Left lung (tissue), 10 donors: ENCODE data around the gene KNOP1. TPM values are rescaled to one million over a fixed set of nuclear protein-coding genes. Genes with fewer than 3 reads are reported as not detected.

Experiments used
- ATAC-seq: fragments of 200-7000 bp; cut with Tn5 transposase; one replicate; pipeline ENCODE4 v1.9.1; 2020; ENCODE audit warnings: moderate library complexity
- DNase-seq, 4 donors: peaks; one replicate each; pipeline ENCODE4 v3.0.0-alpha.2; 2013 to 2020
- H3K27ac ChIP-seq, 2 donors: fragments of 200-600 bp; sonication (generic) in 1 of 2; one replicate each; pipeline versions ENCODE4 v1.5.0 to v1.8.0; 2020 to 2021
- H3K27me3 ChIP-seq, 2 donors: fragments of 200-600 bp; sonication (generic) in 1 of 2; one replicate each; pipeline versions ENCODE4 v1.5.0 to v1.8.0; 2020 to 2021
- H3K36me3 ChIP-seq, 2 donors: fragments of 200-600 bp; sonication (generic) in 1 of 2; one replicate each; pipeline versions ENCODE4 v1.5.0 to v1.8.0; 2020 to 2021
- H3K4me1 ChIP-seq, 2 donors: fragments of 200-600 bp; one replicate each; pipeline ENCODE4 v1.8.0; 2021
- H3K4me3 ChIP-seq, 2 donors: fragments of 200-600 bp; sonication (generic) in 1 of 2; one replicate each; pipeline versions ENCODE4 v1.5.0 to v1.8.0; 2020 to 2021; ENCODE audit warnings: mild to moderate bottlenecking in 1 of 2
- H3K9me3 ChIP-seq, 2 donors: fragments of 200-600 bp; sonication (generic) in 1 of 2; one replicate each; pipeline versions ENCODE4 v1.5.0 to v1.8.0; 2020 to 2021
- intact Hi-C, 2 donors: fragments of 100-400 bp; cut with DNase I; formaldehyde crosslinking; loops; one replicate each; pipeline versions ENCODE4 v1.11.2 to v1.14.2; 2022
- polyA plus RNA-seq, 6 donors: library from polyadenylated mRNA; unstranded; fragments of 120-200 nt; gene quantifications; one replicate each; pipeline ENCODE4 v1.2.1, GENCODE V29; 2013; ENCODE audit not compliant: insufficient read length in 6 of 6
- total RNA-seq, 2 donors: library from RNA; stranded (reverse); fragmentation: NEBNext Ultra II Directional; extraction: Animal tissue kit (Norgen Biotek cat#: 25700); gene quantifications; one replicate each; pipeline ENCODE4 v1.2.1, GENCODE V29; 2021
- TF ChIP-seq, protein P1 (sequence below), 2 donors: fragments of 200-600 bp; sonication (generic) in 1 of 2; IDR thresholded peaks; one replicate each; pipeline versions ENCODE4 v1.5.0 to v1.8.0; 2021; ENCODE audit warnings: antibody characterized with exemption in 2 of 2
- donor health status: DM: no; HTN: yes; CAD: no.
- donor health status: DM: no; HTN: no; CAD: no.

The KNOP1 gene
- total and polyA plus RNA-seq, 8 donors, result 12.5 to 49.0 (median 32.3) TPM

DNA sequence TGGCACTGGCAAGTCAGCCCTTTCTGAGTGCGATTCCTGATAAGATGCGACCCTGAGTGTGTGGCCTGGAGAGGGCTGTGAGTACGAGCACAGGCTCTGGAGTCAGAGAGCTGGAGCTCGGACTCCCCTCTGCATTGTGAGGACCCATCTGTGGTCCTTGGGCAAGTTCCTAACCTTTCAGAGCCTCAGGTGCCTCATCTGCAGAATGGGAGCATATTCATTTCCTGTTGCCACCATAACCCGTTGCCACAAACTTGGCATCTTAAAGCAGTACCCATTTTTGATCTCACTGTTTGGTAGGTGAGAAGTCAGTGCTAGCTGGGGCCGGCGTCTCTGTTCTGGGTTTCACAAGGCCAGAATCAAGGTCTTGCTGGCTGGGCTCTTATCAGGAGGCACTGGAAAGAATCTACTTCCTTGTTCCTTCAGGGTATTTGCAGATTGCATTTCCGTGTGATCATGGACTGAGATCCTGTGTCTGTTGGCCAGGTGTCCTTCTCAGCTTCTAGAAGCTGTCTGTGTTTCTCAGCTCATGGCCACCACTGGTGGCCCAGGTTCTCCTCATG is 20.2 kb downstream of the KNOP1 start:
- ATAC-seq (no peak), DNase-seq (no peak)
- H3K4me3 ChIP-seq, result no peak overlapping the region
- H3K27ac ChIP-seq, result peak overlapping the region in 1 of 2 donors; percentile 28
- TF ChIP-seq, protein P1, sequence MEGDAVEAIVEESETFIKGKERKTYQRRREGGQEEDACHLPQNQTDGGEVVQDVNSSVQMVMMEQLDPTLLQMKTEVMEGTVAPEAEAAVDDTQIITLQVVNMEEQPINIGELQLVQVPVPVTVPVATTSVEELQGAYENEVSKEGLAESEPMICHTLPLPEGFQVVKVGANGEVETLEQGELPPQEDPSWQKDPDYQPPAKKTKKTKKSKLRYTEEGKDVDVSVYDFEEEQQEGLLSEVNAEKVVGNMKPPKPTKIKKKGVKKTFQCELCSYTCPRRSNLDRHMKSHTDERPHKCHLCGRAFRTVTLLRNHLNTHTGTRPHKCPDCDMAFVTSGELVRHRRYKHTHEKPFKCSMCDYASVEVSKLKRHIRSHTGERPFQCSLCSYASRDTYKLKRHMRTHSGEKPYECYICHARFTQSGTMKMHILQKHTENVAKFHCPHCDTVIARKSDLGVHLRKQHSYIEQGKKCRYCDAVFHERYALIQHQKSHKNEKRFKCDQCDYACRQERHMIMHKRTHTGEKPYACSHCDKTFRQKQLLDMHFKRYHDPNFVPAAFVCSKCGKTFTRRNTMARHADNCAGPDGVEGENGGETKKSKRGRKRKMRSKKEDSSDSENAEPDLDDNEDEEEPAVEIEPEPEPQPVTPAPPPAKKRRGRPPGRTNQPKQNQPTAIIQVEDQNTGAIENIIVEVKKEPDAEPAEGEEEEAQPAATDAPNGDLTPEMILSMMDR (IDR thresholded peaks at IDR 0.05), result no peak
- intact Hi-C loops, result no loop called here
- H3K27me3 ChIP-seq, result no peaks in the 10 kb centered on the region
- H3K9me3 ChIP-seq, result no peaks in the 10 kb centered on the region
- H3K36me3 ChIP-seq, result peaks cover 0 to 58% of the 10 kb centered on the region in 2 donors
- H3K4me1 ChIP-seq, result peaks cover 26 to 43% of the 10 kb centered on the region in 2 donors

DNA sequence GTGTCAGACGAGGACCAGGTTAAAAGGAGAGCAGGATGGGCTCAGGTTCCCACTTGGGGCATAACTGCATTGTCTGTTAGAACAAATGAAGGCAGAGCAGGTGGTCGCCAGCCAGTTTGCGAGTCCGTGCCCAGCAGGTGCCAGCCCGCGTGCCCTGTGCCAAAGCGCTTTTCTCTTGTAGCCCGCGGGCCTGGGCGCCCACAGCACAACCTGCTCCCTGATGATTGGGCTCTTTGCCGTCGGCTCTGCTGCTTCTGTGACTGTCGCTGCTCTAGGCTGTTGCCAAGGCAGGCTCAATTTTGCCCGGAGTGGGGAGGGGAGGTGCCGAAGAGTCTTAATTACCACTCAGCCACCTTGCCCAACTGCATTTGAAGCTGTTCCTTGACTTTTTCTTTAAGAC is 21.1 kb downstream of the KNOP1 start:
- DNase-seq (no peak), ATAC-seq (no peak)
- Histone ChIP-seq H3K4me1 (peaks cover 26 to 42% of the 10 kb centered on the region in 2 donors), H3K36me3 (peaks cover 0 to 58% of the 10 kb centered on the region in 2 donors), H3K9me3 (no peaks in the 10 kb centered on the region), H3K27ac (peak overlapping the region; percentile 43 to 77), H3K4me3 (no peak overlapping the region), H3K27me3 (no peaks in the 10 kb centered on the region)
- TF ChIP-seq, protein P1 (IDR thresholded peaks at IDR 0.05), result no peak
- intact Hi-C loops, result no loop called here

DNA sequence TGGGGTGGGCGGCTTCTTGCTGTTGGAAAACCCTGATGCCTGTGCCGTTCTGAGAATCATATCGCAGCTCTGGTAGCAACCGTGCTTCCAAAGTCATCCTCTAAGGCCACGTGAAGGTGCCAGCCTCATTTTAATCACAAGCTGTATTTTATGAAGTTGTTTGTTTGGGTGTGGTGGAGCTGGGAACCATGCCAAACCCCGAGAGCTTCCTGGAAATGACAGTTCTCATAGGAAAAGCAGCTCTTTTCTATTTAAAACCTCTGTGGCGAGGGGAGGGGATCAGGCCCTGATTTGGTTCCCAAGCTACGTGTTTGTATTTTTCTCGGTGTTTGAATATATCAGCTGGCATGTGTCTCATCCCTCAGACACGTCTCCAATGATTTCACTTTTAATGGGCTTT is 21.7 kb downstream of the KNOP1 start:
- peak overlapping the region; percentile 43 to 77 for H3K27ac ChIP-seq
- no peaks in the 10 kb centered on the region for H3K27me3 ChIP-seq
- peaks cover 0 to 58% of the 10 kb centered on the region in 2 donors for H3K36me3 ChIP-seq
- ATAC-seq (peak; percentile 63), DNase-seq (peak in 3 of 4 donors; percentile 34 to 80 (median 71))
- peaks cover 26 to 44% of the 10 kb centered on the region in 2 donors for H3K4me1 ChIP-seq
- TF ChIP-seq, protein P1 (IDR thresholded peaks at IDR 0.05), result no peak
- H3K9me3 ChIP-seq, result no peaks in the 10 kb centered on the region
- H3K4me3 ChIP-seq, result no peak overlapping the region
- intact Hi-C loops, result no loop called here

DNA sequence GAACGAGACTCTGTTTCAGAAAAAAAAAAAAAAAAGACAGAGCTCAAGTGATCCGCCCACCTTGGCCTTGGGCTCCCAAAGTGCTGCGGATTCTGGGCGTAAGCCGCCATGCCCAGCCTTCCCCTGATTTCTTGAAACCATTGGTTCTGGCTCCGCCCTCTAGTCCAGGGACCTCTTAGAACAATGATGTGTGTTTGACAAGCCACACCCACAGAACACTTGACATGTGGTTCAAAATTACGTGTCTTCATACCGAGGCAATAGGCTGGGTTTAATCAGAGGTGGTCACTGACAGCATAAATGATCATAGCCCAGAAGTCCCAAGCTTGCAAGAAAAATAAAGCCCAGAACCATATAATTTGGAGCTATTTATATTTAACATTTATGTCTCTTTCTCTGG is 23.0 kb downstream of the KNOP1 start:
- TF ChIP-seq, protein P1 (IDR thresholded peaks at IDR 0.05), result no peak
- Histone ChIP-seq H3K27ac (no peak overlapping the region), H3K4me1 (peaks cover 17 to 49% of the 10 kb centered on the region in 2 donors), H3K36me3 (peaks cover 0 to 53% of the 10 kb centered on the region in 2 donors), H3K9me3 (no peaks in the 10 kb centered on the region), H3K27me3 (no peaks in the 10 kb centered on the region), H3K4me3 (no peak overlapping the region)
- ATAC-seq (no peak), DNase-seq (no peak)
- intact Hi-C loops, result no loop called here

DNA sequence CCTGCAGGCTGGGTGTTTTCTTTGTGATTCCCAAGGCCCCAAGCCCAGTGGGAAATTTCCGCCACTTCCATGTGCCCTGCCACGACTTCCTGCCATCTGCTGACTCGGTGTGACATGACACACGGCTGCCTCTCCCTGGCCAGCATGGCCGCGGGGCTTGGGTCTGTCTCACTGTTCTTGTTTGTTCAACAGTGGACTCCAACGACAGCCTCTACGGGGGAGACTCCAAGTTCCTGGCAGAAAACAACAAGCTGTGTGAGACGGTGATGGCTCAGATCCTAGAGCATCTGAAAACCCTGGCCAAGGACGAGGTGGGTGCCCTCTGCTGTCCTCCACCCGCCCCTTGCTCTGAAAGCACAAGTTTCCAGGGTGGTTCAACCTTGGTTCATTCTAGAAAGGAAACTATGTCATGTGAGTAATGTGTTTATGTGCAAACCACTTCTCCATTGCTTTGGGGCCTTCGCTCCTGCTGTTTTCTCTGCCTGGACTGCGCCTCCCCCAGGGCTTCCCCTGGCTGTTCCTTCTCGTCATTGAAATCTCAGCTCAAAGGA is 26.8 kb downstream of the KNOP1 start:
- no peaks in the 10 kb centered on the region for H3K27me3 ChIP-seq
- intact Hi-C loops, result no loop called here
- ATAC-seq, result peak; percentile 36
- TF ChIP-seq, protein P1 (IDR thresholded peaks at IDR 0.05), result no peak
- H3K9me3 ChIP-seq, result no peaks in the 10 kb centered on the region
- H3K27ac ChIP-seq, result peak overlapping the region in 1 of 2 donors; percentile 35
- DNase-seq, result no peak
- H3K36me3 ChIP-seq, result peaks cover 0 to 52% of the 10 kb centered on the region in 2 donors
- H3K4me1 ChIP-seq, result peaks cover 5 to 22% of the 10 kb centered on the region in 2 donors
- no peak overlapping the region for H3K4me3 ChIP-seq
